Gastroesophageal sphincter (tissue), 4 donors: Measurements from ENCODE around the gene MEIKIN. TPM values are rescaled to one million over a fixed set of nuclear protein-coding genes. Genes with fewer than 3 reads are reported as not detected.

ENCODE experiments used
- ATAC-seq: fragments of 150-250 bp; one replicate; pipeline ENCODE4 v1.9.1; 2016; ENCODE audit warnings: mild to moderate bottlenecking, moderate library complexity
- H3K27ac ChIP-seq, 4 donors: fragments of 200-600 bp; sonication (generic) in 3 of 4; 1 replicate in 3 of 4; 2 replicates in 1 of 4; pipeline ENCODE4 v1.5.1; 2016 to 2019
- H3K27me3 ChIP-seq: fragments of 200-600 bp; sonication (generic); one replicate; pipeline ENCODE4 v1.5.1; 2019
- H3K36me3 ChIP-seq, 2 donors: fragments of 200-600 bp; sonication (generic); one replicate each; pipeline ENCODE4 v1.5.1; 2019; ENCODE audit warnings: control low read depth in 1 of 2
- H3K4me1 ChIP-seq, 3 donors: fragments of 200-600 bp; sonication (generic); 1 replicate in 2 of 3; 2 replicates in 1 of 3; pipeline ENCODE4 v1.5.1; 2016 to 2019; ENCODE audit warnings: control low read depth in 2 of 3
- H3K4me3 ChIP-seq, 2 donors: fragments of 200-600 bp; sonication (generic); one replicate each; pipeline ENCODE4 v1.5.1; 2019; ENCODE audit warnings: mild to moderate bottlenecking in 1 of 2, moderate library complexity in 1 of 2
- H3K9me3 ChIP-seq, 3 donors: fragments of 200-600 bp; sonication (generic); one replicate each; pipeline ENCODE4 v1.5.1; 2017 to 2019; ENCODE audit warnings: control low read depth in 2 of 3
- EP300 ChIP-seq: sonication (generic); formaldehyde crosslinking; IDR thresholded peaks from one replicate; pipeline ENCODE4 v1.6.1; 2017; ENCODE audit warnings: antibody characterized with exemption, mild to moderate bottlenecking
- POLR2A ChIP-seq, 2 donors: fragments of 450-650 bp; IDR thresholded peaks; one replicate each; pipeline ENCODE4 v1.6.1; 2017; ENCODE audit warnings: antibody characterized with exemption in 2 of 2, mild to moderate bottlenecking in 2 of 2, moderate library complexity in 1 of 2
- POLR2AphosphoS5 ChIP-seq: sonication (generic); formaldehyde crosslinking; IDR thresholded peaks from one replicate; pipeline ENCODE4 v1.6.1; 2017; ENCODE audit warnings: antibody characterized with exemption
- WGBS, 2 donors: methylation state at CpG; one replicate each; pipeline ENCODE4 v1.1.5; 2018; ENCODE audit warnings: low coverage in 1 of 2; 5-methylcytosine and 5-hydroxymethylcytosine counted together
- total RNA-seq, 4 donors: library from RNA; depleted of rRNA; stranded (reverse); fragments of >200 nt; gene quantifications; one replicate each; pipeline ENCODE4 v1.1.0, GENCODE V29; 2016
- TF ChIP-seq, protein P1 (sequence below), 4 experiments: fragments of 200-600 bp in 2 of 4; fragments of 450-650 bp in 2 of 4; sonication (generic) in 1 of 4; IDR thresholded peaks; one replicate each; pipeline ENCODE4 v1.5.1; 2017 to 2019; ENCODE audit warnings: antibody characterized with exemption in 4 of 4, mild to moderate bottlenecking in 2 of 4, moderate library complexity in 2 of 4

Gene MEIKIN
- total RNA-seq, 4 donors from 2014 or later = 0.66 to 4.0 TPM; not detected in 2

DNA sequence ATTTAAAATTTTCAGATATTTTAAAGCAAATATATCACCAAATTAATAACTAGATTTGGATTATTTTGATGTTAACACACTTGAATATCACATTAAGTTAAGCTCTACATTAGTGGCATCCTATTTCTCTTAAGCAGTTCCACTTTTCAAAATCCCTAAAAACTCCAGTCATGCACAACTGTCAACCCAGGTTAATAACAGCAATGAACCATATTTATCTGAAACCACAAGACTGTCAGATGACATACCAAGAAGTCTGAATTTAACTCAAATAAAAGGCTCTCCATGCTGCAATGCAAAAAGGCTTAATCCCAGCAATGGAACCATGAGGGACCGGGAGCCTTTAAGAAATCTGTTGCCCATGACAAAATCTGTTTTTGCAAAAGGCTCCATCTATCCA, 176.1 kb downstream of the MEIKIN start:
- Histone ChIP-seq H3K4me3 (no peak overlapping the region), H3K27ac (no peak overlapping the region), H3K36me3 (no peaks in the 10 kb centered on the region), H3K4me1 (peaks cover 8 to 70% (median 17%) of the 10 kb centered on the region in 3 donors), H3K27me3 (no peaks in the 10 kb centered on the region), H3K9me3 (no peaks in the 10 kb centered on the region)
- TF ChIP-seq POLR2AphosphoS5 (no peak), EP300 (no peak), POLR2A (IDR thresholded peaks at IDR 0.05) (no peak)
- TF ChIP-seq, protein P1, sequence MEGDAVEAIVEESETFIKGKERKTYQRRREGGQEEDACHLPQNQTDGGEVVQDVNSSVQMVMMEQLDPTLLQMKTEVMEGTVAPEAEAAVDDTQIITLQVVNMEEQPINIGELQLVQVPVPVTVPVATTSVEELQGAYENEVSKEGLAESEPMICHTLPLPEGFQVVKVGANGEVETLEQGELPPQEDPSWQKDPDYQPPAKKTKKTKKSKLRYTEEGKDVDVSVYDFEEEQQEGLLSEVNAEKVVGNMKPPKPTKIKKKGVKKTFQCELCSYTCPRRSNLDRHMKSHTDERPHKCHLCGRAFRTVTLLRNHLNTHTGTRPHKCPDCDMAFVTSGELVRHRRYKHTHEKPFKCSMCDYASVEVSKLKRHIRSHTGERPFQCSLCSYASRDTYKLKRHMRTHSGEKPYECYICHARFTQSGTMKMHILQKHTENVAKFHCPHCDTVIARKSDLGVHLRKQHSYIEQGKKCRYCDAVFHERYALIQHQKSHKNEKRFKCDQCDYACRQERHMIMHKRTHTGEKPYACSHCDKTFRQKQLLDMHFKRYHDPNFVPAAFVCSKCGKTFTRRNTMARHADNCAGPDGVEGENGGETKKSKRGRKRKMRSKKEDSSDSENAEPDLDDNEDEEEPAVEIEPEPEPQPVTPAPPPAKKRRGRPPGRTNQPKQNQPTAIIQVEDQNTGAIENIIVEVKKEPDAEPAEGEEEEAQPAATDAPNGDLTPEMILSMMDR (IDR thresholded peaks at IDR 0.05) = no peak
- ATAC-seq = no peak
- 78 to 100% methylated on average over 1 of the region's 1 CpG for WGBS, 2 donors

DNA sequence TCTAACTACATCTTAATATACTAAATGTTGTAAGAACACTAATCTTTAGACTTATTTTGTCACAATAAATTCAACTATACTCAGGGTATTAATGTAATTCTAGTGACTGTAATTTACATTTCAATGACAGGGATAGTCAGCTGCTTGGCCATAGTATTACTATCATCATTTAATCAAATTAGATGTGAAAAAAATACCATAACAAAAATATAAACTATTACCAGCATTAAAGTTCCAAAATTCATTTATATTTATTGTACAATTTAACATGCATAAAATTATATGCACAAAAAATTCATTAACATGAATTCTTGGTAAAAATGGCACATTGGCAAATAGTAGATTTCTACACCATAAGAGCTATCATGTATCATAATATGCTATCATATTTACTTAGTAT, 177.6 kb downstream of the MEIKIN start:
- Histone ChIP-seq H3K36me3 (no peaks in the 10 kb centered on the region), H3K27ac (no peak overlapping the region), H3K9me3 (no peaks in the 10 kb centered on the region), H3K4me3 (no peak overlapping the region), H3K27me3 (no peaks in the 10 kb centered on the region), H3K4me1 (peaks cover 4 to 56% (median 11%) of the 10 kb centered on the region in 3 donors)
- ATAC-seq = no peak
- TF ChIP-seq POLR2A (IDR thresholded peaks at IDR 0.05) = no peak
- TF ChIP-seq, protein P1 (IDR thresholded peaks at IDR 0.05) = no peak
- TF ChIP-seq EP300 = no peak
- TF ChIP-seq POLR2AphosphoS5 = no peak

DNA sequence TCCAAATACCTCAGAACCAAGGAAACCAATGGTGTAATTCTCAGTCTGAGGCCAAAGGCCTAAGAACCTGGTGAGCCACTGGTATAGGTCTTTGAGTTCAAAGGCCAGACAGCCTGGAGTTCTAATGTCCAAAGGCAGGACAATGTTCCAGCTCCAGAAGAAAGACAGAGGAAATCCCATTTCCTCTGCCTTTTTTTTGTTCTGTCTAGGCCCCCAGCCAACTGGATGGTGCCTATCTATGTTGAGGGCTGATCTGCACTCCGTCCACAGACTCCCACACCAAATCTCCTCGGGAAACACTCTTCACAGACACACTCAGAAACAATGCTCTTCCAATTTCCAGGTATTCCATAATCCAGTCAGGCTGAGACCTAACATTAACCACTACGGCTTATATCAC, 178.8 kb downstream of the MEIKIN start:
- Histone ChIP-seq H3K36me3 (no peaks in the 10 kb centered on the region), H3K4me1 (peaks cover 0 to 51% (median 5%) of the 10 kb centered on the region in 3 donors), H3K27ac (no peak overlapping the region), H3K27me3 (no peaks in the 10 kb centered on the region), H3K9me3 (no peaks in the 10 kb centered on the region), H3K4me3 (no peak overlapping the region)
- WGBS, 2 donors = 55 to 100% methylated on average over 1 to 3 of the region's 3 CpGs
- TF ChIP-seq, protein P1 (IDR thresholded peaks at IDR 0.05) = no peak
- TF ChIP-seq POLR2A (IDR thresholded peaks at IDR 0.05) (no peak), POLR2AphosphoS5 (no peak), EP300 (no peak)
- ATAC-seq = no peak

DNA sequence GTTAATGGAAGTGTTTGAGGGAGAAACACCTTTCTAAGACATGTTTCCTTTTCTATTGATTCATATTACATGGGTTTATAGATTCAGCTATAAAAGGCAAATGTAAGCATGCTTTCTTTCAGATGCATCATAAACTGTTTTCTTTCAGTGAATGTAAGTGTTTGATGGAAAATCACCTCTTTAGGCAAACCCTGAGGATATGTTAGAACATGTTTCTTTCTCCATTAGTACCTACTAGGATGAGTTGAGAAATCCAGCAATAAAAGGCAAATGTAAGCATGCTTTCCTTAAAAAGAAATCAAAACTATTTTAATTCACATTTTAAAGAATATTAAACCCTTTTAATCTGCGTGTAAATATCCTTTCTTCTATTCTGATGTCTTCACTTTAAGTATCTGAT, 180.2 kb downstream of the MEIKIN start:
- H3K27ac ChIP-seq = no peak overlapping the region
- no peak overlapping the region for H3K4me3 ChIP-seq
- H3K27me3 ChIP-seq = no peaks in the 10 kb centered on the region
- H3K4me1 ChIP-seq = peaks cover 0 to 49% (median 4%) of the 10 kb centered on the region in 3 donors
- H3K36me3 ChIP-seq = no peaks in the 10 kb centered on the region
- H3K9me3 ChIP-seq = no peaks in the 10 kb centered on the region
- 82 to 100% methylated on average over 1 of the region's 1 CpG for WGBS, 2 donors
- no peak for ATAC-seq
- TF ChIP-seq EP300 (no peak), POLR2A (IDR thresholded peaks at IDR 0.05) (no peak), POLR2AphosphoS5 (no peak)
- TF ChIP-seq, protein P1 (IDR thresholded peaks at IDR 0.05) = no peak

DNA sequence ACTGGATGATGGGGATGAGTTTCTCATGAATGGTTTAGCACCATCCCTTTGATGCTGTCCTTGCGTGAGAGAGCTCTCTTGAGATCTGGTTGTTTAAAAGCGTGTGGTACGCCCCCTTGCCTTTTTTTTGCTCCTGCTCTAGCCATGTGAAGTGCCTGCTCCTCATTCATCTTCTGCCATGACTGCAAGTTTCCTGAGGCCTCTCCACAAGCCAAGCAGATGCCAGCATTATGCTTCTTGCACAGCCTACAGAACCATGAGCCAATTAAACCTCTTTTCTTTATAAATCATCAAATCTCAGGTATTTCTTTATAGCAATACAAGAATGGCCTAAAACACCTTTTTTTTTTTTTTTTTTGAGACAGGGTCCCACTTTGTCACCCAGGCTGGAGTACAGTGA, 181.5 kb downstream of the MEIKIN start:
- WGBS, 2 donors = 95 to 100% methylated on average over 3 of the region's 3 CpGs
- Histone ChIP-seq H3K27ac (no peak overlapping the region), H3K4me3 (no peak overlapping the region), H3K9me3 (no peaks in the 10 kb centered on the region), H3K27me3 (no peaks in the 10 kb centered on the region), H3K4me1 (peaks cover under 1 to 45% (median 4%) of the 10 kb centered on the region in 3 donors), H3K36me3 (no peaks in the 10 kb centered on the region)
- TF ChIP-seq POLR2A (IDR thresholded peaks at IDR 0.05) (no peak), POLR2AphosphoS5 (no peak), EP300 (no peak)
- TF ChIP-seq, protein P1 (IDR thresholded peaks at IDR 0.05) = no peak
- no peak for ATAC-seq
